A549 treated with AZD9567 at 1 μM for 4 hours (cell line): ENCODE data around the gene SLC6A8. TPM values are rescaled to one million over a fixed set of nuclear protein-coding genes. Genes with fewer than 3 reads are reported as not detected.

Experiments
- total RNA-seq: library from RNA; stranded (reverse); fragments of 200-300 nt; extraction: Qiagen RNA extraction; gene quantifications from 5 replicates; pipeline ENCODE4 v1.2.3, GENCODE V29; 2022; ENCODE audit not compliant: insufficient read depth

SLC6A8 gene
- 11.7 to 38.2 TPM (median 12.2 TPM) in 5 replicates for total RNA-seq

DNA sequence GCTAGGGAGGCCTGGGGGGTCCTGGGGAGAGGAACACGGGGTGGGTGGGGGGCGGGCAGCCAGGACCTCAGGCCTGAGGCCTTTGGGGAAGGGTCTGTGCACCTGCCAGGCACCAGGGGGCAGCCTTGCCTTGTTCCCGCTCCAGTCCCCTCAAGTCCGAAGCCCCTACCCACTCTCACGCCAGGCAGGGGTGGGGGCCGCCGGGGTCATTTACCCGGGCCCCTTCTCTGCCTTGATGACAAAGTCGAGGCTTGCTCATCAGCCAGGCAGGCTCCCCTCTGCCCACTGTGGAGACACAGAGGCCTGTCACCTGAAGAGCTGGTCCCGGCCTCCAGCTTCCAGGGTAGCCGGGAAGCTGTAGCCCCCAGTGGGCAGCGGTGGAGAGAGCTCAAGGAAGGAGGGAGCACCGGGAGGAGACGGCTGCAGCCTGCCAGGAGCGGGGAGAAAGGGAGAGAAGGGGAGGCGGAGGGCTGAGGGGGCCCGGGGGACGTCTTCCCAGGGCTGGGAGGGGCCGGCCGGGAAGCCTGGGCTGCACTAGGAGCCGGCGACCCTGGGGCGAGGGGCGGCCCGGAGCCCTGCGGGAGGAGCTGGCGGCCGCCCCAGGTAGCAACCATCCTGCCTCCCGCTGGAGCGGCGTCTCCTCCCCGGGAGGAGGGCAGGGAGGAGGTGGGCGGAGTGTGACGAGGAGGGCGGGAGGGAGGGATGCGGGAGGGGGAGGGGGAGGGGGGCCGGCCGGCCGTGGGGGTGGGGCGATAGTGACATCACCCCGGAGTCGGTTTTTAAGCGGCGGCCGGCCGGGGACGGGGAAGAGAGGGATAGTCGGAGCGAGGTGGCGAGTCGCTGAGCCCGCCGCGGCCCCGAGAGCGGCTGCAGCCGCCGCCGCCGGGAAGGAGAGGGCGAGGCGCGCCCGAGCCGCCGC is at the start of gene SLC6A8:
SLC6A8 (plus strand) TSS at position 806 of the 919 bp plus-strand sequence. CDS start 649 bp downstream, outside the sequence.

DNA sequence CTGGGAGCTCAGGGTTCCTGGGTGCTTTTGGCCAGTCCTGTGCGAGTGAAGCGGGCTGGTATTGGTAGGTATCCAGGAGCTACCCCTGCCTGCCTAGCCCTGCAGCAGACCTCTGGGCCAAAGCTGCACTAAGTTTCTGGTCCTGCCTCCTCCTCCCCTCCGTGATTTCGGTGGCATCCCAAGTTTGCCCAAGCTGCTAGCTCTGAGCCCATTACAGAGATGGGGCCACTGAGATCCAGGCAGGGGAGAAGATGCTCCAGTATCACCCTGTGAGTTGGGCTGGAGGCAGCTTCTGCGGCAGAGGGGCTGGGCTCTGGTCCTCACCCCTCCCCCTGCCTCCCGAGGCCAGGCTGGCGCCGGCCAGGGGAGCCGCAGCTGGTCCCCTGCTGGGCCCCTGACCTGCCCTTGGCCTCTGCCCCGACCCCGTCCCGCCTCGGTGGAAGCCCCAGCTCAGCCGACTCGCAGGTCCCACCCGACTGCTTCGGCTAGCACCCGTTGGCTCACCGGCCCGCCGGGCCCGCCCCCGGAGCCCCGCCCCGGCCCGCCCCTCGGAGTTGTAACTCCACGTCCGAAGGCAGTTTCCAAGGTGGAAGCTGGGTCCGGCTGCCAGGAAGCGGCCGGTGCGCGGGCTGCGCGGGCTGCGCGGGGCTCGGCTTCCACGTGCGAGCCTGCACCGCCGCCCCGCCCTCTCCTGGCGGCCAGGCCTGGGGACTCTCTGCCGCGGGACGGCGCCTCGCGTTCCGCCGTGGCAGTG is 40.9 kb upstream of the SLC6A8 start, which contains the start of gene DUSP9:
DUSP9 (plus strand) TSS at position 584 of the 754 bp plus-strand sequence. CDS start 751 bp downstream, outside the sequence.

DNA sequence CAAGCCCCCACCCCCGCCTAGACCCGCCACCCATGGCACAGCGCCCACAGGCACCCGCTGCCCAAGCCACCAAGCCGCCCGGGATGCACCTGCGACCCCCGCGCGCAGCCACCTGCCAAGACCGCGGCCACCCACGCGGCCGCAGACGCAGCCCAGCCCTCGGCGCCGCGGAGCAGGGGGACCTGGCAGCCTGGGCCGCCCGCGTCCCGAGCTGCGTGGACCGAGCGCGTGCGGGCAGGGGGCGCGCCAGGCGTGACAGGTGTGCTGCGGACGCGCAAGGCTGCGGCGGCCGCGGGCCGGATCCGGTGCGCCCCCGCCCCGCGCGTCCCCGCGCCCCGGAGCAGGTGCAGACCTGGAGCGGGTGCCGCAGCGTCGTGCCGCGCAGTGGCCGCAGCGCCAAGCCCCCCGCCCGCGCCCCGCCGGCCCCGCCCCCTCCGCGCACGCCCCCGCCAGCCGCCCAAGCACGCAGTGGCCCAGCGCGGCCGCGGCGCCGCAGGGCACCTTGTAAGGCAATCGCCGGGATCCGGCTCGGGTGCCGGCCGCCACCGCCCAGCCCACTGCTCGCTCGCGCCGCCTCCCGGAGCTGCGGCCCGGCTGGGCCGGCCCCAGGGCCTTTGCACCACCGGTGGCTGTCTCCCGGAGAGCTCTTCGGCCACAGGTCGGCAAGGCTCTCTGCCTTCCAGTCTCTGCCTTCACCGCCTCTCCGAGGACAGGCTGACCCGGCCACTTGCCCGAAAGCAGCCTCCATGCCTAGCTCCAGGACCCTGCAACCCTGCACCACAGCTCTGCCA is 14.1 kb upstream of the SLC6A8 start, which contains the start of gene PNCK:
PNCK (minus strand) TSS at position 386 of the 791 bp plus-strand sequence. CDS start 737 bp downstream, outside the sequence.

DNA sequence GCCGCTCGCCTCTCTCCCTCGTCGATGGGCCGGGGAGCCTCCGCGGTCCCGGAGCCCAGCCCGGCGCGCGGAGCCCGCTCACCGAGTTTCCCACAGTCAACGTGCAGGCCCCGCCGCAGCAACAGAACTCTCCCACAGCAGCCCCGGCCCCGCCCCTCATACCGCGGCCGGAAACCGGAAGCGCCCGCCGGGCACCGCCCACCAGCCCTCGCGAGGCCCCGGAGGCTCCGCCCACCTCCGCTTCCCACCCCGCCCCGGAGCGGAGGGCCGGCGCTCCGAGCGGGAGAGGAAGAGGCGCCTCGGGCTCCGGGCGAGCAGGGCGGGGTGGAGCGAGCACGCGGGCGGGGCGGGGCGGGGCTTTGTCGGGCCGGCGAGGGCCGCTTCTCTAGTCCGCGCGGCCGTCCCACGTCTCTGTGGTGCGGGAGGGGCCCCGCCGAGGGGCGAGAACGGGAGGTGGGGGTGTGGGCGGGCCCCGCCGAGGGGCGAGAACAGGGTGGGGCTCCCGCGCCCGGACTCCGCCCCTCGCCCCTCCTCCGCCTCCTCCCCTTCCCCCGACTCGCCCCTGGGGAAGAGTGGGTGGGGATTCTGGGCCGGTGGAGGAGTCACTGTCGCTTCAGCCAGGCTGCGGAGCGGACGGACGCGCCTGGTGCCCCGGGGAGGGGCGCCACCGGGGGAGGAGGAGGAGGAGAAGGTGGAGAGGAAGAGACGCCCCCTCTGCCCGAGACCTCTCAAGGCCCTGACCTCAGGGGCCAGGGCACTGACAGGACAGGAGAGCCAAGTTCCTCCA is 36.7 kb downstream of the SLC6A8 start, which contains the start of the genes ABCD1 and BCAP31:
ABCD1 (plus strand) TSS at position 605 of the 787 bp plus-strand sequence. CDS start 411 bp downstream, outside the sequence.
BCAP31 (minus strand) TSS at position 136 of the 787 bp plus-strand sequence. CDS start 1,143 bp downstream, outside the sequence.

Other genes starting within 250 kb of the SLC6A8 start
- gene TREX2, start 241.9 kb upstream of the SLC6A8 start, total RNA-seq, result 1.6 to 2.4 TPM (median 1.8 TPM) in 4 of 5 replicates, not detected in the other
- gene HAUS7, start 217.3 kb upstream of the SLC6A8 start, total RNA-seq, result 36.5 to 61.4 TPM (median 54.7 TPM) in 5 replicates
- gene BGN, start 192.9 kb upstream of the SLC6A8 start, total RNA-seq, result not detected in 5 replicates
- 0.03 to 0.12 TPM (median 0.08 TPM) in 4 of 5 replicates, not detected in the other for gene ATP2B3, start 170.3 kb upstream of the SLC6A8 start, total RNA-seq
- 44.9 to 66.0 TPM (median 62.5 TPM) in 5 replicates for gene CCNQ, start 88.8 kb upstream of the SLC6A8 start, total RNA-seq
- 1.2 to 2.2 TPM (median 1.4 TPM) in 5 replicates for gene DUSP9, start 40.7 kb upstream of the SLC6A8 start, total RNA-seq
- 0.09 to 0.29 TPM (median 0.19 TPM) in 4 of 5 replicates, not detected in the other for gene PNCK, start 14.1 kb upstream of the SLC6A8 start, total RNA-seq
- 353 to 447 TPM (median 363 TPM) in 5 replicates for gene BCAP31, start 36.5 kb downstream of the SLC6A8 start, total RNA-seq
- 3.6 to 4.2 TPM (median 4.0 TPM) in 5 replicates for gene ABCD1, start 36.9 kb downstream of the SLC6A8 start, total RNA-seq
- 3.4 to 4.6 TPM (median 3.9 TPM) in 5 replicates for gene PLXNB3, start 76.3 kb downstream of the SLC6A8 start, total RNA-seq
- 0.10 to 0.16 TPM in 2 of 5 replicates, not detected in the others for gene SRPK3, start 93.1 kb downstream of the SLC6A8 start, total RNA-seq
- 60.5 to 64.8 TPM (median 60.9 TPM) in 5 replicates for gene IDH3G, start 106.4 kb downstream of the SLC6A8 start, total RNA-seq
- gene SSR4, start 106.7 kb downstream of the SLC6A8 start, total RNA-seq, result 326 to 447 TPM (median 414 TPM) in 5 replicates
- gene PDZD4, start 142.6 kb downstream of the SLC6A8 start, total RNA-seq, result 2.7 to 3.6 TPM (median 3.2 TPM) in 5 replicates
- 9.4 to 21.1 TPM (median 19.4 TPM) in 5 replicates for gene L1CAM, start 198.2 kb downstream of the SLC6A8 start, total RNA-seq
- gene AVPR2, start 216.7 kb downstream of the SLC6A8 start, total RNA-seq, result not detected in 5 replicates
- gene ARHGAP4, start 238.3 kb downstream of the SLC6A8 start, total RNA-seq, result 1.3 to 2.2 TPM (median 2.0 TPM) in 4 of 5 replicates, not detected in the other
- 188 to 246 TPM (median 219 TPM) in 5 replicates for gene NAA10, start 247.1 kb downstream of the SLC6A8 start, total RNA-seq